ENCODE measurements around the gene PARD3B.
"Not testable (repeated sequence)": the region's sequence is repeated elsewhere in the genome, so short reads cannot be mapped to it uniquely, and the experiment has no call there.

The PARD3B gene

DNA sequence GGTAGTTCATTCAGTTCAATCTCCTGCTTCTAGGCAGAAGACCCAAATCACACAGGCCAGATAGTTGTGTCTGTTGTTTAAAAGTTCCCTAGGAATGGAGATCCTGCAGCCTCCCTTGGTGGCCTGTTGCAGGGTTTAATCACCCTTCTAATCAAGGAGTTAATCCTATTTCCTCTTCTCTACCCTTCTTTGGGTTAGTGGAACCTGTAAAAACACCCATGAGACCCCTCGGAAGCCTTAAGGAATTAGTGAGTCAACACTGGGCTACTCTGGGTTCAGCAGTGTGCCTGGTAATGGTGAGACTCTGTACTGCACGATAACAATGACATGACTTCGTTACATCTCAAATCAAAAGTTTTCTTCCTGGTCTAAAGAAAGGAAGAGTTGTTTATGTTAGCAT lies 919.4 kb downstream of the PARD3B start:
- no peak for DNase-seq (ENCODE audit: low read depth)

DNA sequence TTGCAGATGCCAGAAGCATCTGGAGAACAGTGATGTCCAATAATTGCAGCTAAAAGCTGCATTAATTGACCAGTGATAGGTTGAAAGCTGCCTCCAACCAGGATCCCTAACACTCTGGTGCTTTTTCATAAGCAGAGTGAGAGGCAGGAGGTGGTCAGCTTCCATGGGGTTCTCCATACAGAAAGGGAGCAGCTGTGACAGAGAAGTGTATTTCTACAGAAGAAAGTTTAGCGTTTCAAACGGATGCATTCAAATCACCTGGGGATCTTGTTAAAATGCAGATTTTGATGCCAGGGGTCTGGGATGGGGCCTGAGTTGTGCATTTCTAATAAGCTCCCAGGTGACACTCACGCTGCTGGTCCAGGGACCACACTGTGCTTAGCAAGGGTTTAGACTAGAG lies 920.5 kb downstream of the PARD3B start:
- no peak for DNase-seq (ENCODE audit: low read depth)

DNA sequence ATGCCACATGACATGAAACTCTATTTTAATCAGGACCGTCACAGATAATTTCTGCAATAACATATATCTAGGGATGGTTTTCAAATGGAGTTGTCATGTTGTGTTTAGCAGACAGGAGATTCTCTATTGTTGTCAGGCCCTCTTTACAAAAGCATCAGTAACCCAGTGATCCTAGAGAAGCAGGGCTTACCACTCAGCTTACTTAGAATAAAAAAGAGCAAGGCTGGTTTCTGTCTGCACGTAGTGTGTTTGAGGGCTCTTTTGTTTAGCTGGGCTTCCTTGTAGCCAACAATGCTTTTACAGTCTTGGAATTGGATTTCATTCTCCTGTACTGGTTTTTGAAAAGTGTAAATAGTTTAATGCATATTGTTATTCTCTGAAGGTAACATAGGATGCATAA lies 926.5 kb downstream of the PARD3B start:
- no peak for DNase-seq (ENCODE audit: low read depth)

DNA sequence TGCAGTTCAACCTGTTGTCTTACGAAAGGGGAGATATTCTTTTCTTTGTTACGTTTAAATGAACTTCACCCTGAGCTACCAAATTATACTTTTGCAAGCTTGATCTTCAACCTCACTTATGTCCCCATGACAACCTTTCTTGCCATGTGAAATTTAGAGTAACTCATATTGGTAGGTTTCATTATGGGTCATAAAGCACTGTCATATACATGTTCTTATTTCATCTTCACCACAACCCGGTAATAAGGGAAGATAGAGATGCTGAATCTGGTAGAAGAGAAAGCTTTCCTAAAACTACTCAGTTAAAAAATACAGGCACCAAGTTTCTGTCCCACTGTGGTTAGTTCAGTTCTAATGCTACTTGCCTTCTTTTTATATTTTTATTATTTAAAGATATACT lies 928.5 kb downstream of the PARD3B start:
- DNase-seq (ENCODE audit: low read depth): no peak

GRCh38 chr2:205474741-205475415 lies 929.6 kb downstream of the PARD3B start:
- DNase-seq (ENCODE audit: low read depth): no peak

GRCh38 chr2:205475416-205475768 lies 930.1 kb downstream of the PARD3B start:
- DNase-seq (ENCODE audit: low read depth): no peak

- DNase-seq (ENCODE audit: low read depth): no peak
Observed at GRCh38 chr2:205477016-205477705, 931.9 kb downstream of the PARD3B start.

GRCh38 chr2:205481861-205482260 lies 936.6 kb downstream of the PARD3B start:
- no peak for DNase-seq (ENCODE audit: low read depth)

DNA sequence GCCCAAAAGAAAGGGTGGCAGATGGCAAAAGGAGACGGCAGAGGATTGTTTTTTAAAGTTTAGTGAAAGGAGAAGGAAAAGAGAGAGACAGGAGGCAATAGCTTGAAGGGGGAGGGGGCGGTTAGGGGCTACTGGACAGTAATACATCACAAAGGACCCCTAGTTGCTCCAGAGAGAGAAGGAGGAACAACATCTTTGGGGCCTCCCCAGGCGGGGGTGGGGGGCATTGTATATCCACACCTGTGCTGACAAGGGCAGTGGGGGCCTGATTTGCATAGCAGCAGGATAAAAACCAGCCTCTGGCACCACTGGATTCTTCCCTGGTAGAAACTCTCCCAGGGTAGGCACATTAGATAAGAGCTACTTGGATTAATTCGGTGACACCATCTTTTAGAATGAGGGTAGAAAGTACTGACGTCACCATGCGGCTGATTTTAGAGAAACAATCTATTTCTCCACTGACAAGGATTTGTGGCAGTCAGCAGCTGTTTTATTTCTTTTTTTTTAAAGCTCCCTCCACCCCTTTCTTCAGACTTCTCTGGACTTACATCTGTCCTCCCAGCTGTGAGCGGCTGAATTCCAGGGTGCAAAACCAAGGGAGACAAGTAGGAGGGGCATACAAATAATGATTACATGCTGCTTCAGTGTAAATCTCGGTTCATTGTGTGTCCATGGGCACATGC lies 937.3 kb downstream of the PARD3B start:
- DNase-seq (ENCODE audit: low read depth): no peak

GRCh38 chr2:205483095-205483494 lies 937.8 kb downstream of the PARD3B start:
- DNase-seq (ENCODE audit: low read depth): no peak

GRCh38 chr2:205484215-205484614 lies 938.9 kb downstream of the PARD3B start:
- no peak for DNase-seq (ENCODE audit: low read depth)

GRCh38 chr2:205484764-205485163 lies 939.5 kb downstream of the PARD3B start:
- no peak for DNase-seq (ENCODE audit: low read depth)

- not testable (repeated sequence) for DNase-seq (ENCODE audit: low read depth)
Observed at GRCh38 chr2:205493528-205493927, 948.3 kb downstream of the PARD3B start.

DNA sequence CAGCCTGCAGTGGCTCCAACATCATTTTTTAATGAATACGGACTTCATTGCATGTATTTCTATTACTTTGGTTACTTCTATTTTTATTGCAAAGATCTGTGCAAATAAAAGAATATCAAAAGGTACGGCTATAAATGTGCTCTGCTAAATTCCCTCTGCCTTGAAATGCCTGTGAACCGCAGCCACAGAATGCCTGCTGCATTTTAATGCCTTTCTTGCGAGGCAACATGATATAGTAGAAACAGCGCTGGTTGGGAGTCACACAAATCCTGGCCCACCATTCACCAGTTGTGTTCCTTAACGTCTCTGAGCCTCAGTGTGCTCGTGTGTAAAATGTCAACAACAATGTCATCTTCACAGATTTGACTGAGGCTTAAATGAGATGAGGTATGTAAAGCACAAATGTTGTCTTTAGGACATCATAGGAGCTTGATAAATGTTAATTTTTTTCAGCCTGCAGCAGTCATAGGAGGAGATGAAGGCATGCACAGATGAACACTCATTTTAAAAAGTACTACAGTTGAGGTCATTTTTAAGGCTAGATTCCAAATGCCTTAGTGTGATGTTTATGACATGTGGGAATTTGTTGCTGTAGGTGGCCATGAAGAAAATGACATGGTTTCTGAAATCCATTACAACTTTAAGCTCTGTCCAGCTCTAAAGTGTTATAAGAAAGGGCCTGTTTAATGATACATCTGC lies 949.4 kb downstream of the PARD3B start:
- no peak for DNase-seq (ENCODE audit: low read depth)

GRCh38 chr2:205495819-205496218 lies 950.5 kb downstream of the PARD3B start:
- DNase-seq (ENCODE audit: low read depth): no peak

GRCh38 chr2:205496370-205496769 lies 951.1 kb downstream of the PARD3B start:
- no peak for DNase-seq (ENCODE audit: low read depth)

DNA sequence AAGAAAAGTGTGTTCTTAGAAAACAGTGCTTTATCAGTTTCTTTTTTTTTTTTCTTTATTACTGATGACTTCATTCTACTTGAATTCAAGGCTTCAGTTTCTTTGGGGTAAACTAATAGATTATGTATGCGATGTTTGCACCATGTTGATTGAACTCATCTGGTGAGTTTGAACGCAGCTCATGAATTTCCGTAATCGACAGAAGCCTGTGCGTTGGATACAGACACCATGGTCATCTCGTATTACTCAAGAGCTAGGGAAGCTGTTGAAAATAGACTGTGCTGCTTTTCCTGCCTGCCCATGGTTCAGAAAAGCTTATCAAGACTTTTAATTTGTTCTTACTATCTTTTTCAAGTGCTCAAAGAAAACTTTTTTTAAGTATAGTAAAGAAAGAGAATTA lies 951.5 kb downstream of the PARD3B start:
- no peak for DNase-seq (ENCODE audit: low read depth)

GRCh38 chr2:205499006-205499405 lies 953.7 kb downstream of the PARD3B start:
- DNase-seq (ENCODE audit: low read depth): no peak

GRCh38 chr2:205500065-205500464 lies 954.8 kb downstream of the PARD3B start:
- DNase-seq (ENCODE audit: low read depth): no peak

GRCh38 chr2:205500951-205501350 lies 955.7 kb downstream of the PARD3B start:
- DNase-seq (ENCODE audit: low read depth): no peak

GRCh38 chr2:205501826-205502225 lies 956.6 kb downstream of the PARD3B start:
- no peak for DNase-seq (ENCODE audit: low read depth)

GRCh38 chr2:205505371-205505770 lies 960.1 kb downstream of the PARD3B start:
- DNase-seq (ENCODE audit: low read depth): no peak

- DNase-seq (ENCODE audit: low read depth): no peak
Observed at GRCh38 chr2:205509655-205510054, 964.4 kb downstream of the PARD3B start.
